Activated gamma-delta T cell treated with anti-CD3 and anti-CD28 coated beads, Interleukin-2, amount 50 U/mL, for 16 hours (primary cell): ENCODE measurements around the gene DCDC1.

Experiments used
- DNase-seq: peaks from one replicate; pipeline ENCODE4 v3.0.0-alpha.2; 2020; ENCODE audit warnings: low read depth

DCDC1 gene, protein sequence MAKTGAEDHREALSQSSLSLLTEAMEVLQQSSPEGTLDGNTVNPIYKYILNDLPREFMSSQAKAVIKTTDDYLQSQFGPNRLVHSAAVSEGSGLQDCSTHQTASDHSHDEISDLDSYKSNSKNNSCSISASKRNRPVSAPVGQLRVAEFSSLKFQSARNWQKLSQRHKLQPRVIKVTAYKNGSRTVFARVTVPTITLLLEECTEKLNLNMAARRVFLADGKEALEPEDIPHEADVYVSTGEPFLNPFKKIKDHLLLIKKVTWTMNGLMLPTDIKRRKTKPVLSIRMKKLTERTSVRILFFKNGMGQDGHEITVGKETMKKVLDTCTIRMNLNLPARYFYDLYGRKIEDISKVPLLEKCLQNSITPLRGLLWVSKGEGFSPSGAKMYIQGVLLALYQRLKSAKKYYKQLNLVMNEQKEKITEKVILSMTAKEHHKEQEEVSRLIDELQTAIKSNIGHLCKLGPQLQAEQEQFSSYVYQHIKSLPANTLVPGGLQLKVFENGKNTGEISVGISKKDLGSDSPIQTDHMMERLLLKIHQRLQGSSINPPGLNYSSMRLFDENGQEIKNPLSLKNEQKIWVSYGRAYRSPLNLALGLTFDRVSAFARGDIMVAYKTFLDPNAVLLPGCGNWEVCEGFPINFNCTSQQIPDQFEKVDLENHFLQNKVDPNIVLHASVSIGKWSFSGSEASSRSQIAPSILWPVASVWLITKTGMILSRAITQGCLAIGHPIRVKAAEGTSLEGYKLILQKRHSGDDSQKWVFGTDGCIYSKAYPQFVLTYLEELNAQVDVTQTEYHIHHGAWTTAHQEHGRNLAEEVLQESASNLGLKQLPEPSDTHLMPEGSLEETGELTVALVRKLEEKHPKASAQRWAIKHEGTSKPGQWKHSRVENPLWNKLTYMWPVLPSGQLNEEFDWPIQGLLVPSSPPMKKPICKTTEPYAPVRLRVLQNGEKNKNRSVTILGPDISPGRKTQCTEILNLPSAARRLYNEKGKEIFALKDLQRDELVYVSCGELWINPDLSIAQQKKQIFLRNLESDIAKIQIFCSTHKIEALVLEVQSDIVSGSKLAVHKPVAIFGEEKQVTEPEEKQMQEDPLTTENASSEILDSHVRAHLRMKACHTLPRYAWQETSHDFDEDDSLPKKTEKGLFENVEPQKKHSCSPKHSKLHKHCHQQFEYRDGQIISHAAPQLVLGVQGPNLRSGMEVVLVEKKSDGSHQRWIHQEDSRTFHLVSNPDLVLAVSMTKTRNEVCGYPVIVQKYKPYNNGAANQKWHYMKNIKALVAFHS (N-terminal part only)

DNA sequence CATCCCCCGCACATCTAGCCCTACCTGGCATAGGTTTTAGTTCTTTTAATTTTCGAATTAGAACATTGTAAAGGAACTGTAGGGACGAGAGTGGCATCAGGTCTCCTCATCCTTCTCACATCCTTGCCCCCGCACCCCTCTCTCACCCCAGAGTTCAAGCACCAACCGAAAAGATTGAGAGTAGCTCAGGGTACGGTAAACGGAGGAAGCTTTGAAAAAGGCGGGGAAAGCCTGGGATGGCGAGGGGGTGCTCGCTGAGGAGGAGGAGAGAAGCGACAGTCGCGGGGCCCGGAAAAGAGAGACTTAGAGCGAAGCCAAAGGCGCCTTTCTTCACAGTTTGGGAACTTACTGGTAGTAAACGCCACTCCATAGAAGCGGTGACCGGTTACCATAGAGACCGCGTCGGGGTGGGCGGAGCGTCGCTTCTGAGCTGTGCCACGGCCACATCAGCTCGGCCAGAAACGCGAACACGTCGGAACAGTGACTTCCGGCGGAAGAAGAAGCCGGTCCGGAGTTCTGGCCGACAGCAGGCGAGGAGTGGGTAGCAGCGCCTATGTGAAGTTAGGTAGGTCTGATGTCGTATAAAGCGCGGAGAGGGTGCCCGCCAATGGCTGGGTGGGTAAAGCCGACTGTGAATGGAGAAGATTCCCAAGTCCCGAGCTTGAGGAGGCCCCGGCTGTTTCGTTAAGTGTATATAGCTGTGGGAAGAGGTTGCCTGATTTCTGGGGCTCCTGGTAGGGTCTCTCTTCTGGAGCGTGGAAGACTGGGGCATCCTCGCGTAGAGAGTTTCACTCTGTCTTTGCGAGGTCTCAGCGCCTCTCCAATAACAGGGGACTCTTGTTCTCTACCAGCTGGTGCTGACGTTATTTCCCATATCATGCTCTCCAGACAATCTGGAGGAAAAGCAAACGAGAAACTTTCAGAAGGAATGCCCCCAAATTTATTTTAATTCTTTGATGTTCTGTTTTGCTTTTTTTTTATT is at the start of gene DCDC1, which contains the start of gene DNAJC24:
Gene DCDC1, minus strand, starts transcription at position 392 of the 982 bp plus-strand sequence. CDS start 41,459 bp downstream, outside the sequence.
Gene DNAJC24, plus strand, starts transcription at position 513 of the 982 bp plus-strand sequence. CDS start 889 bp downstream, outside the sequence.
- DNase-seq: peak; percentile 90

DNA sequence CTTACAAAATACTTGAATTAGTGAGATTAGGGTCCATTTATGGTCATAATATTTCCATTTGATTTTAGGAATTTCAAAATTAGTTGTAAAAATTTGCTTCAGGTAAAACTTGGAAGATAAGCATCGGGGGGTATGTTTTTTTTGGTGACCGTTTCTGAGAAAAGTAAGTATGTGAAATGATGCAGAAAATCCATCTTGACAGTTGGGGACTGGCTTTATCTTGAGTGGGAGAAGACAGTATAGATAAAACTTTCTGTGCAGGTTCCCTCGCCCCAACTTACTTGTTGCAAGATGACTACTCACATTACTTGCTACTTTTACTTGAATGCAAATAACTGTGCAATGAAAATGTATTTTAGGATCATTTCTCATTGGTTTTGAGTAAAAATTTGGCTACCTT is 49.6 kb upstream of the DCDC1 start:
- no peak for DNase-seq

DNA sequence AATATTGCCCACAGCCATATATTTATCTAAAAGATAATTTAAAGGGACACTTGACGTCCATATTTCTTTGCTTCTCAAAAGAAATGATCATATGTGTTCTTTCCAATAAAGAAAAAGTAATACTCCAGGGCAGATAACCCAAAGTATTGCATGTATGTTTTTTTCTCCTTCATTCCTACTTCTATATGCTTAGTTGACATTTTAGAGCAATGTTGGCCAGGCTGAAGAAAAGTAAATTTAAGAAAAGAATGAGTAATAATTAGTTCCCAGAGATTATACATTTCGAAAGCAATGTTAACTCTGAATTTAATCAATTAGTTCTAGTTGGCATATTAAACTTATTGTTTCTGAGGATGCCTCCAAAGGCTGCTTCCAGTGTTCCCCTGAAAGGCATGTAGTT is 48.3 kb upstream of the DCDC1 start:
- no peak for DNase-seq

DNA sequence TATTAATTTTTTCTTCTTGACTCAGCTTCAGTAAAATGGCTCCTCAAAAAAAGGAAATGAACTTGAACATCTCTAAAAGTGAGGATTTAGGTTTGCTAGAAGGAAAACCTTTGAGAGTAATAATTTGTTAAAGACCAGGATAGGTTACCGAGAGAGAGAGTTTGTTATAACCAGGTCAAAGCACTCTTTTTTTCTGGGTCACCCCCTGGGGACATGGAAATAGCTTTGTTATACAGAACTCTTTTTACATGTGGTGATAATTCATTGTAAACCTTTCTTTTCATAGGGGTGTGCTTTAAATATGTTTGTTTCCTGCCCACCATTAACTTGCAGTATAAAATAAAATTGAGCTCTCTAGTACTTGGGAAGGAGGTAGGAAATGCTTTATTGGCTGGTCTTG is 47.8 kb upstream of the DCDC1 start:
- no peak for DNase-seq

DNA sequence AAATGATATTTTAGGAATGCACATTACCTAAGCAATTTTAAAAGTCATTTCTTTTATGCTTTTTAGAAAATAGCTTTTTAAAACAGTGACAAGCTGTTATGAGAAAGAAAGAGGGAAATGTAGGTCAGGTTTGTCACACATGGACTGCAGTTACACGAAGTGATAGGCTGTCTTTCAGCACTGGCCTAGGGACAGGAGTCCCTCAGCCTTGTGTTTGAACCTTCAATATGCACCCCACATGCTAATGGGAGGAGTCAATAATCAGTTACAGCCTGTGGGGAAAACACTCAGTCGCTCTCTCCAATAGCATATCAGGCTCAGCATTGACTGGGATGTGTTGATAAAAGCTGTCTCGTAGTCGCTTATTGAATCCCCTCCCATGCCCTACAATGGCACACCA is 45.9 kb upstream of the DCDC1 start:
- DNase-seq: no peak

DNA sequence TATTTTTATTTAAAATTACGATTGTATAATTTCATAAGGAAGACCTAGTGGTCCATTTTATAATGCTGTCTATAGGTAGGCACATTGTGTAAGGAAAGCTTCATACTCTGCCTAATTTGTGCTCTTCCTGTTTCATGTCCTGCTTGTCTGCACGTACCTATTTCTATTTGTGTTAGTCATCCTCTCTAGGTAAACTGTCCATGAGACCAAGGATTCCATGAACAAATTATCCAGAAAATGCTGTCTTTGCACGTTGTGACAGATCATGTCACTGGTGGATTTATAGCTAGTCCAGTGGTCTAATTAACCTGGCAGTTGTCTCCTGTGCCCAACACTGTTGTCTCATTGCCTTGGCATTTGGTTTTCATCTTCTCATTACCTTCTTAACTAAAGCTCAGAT is 44.8 kb upstream of the DCDC1 start:
- DNase-seq: no peak

DNA sequence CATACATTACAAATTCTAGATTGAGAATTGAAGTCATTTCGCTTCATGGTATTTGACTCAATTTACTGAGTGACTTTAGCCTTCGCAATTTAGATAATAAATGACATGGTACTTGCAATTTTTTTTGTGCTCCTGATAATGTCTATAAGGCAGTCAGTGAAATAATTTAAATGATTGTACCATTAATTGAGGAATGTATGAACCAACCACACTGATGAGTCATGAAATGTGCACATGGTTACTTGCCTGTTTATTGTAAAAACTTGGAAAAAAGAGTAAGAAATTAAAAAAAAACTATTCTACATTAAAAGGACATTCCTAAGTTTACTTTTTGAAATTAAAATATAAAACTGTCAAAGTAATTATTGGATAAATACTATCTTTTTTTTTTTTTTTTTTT is 43.4 kb upstream of the DCDC1 start:
- no peak for DNase-seq

DNA sequence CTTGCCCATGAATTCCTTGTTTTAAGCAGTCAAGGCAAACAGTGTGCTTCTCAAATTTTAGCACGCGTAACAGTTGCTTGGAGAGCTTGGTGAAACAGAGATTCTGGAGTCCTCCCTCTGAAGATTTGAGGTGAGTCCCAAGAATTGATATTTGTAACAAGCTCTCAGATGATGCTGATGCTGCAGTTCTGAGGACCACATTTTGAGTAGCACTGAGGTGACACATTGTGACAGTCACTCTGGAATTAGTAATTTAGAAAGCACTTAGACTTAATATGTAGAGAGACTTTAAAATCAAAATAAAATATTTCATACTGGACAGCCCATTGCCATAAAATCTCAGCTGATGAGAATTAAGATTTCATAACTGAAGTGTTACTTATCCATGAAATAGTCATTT is 38.7 kb upstream of the DCDC1 start:
- DNase-seq: no peak

DNA sequence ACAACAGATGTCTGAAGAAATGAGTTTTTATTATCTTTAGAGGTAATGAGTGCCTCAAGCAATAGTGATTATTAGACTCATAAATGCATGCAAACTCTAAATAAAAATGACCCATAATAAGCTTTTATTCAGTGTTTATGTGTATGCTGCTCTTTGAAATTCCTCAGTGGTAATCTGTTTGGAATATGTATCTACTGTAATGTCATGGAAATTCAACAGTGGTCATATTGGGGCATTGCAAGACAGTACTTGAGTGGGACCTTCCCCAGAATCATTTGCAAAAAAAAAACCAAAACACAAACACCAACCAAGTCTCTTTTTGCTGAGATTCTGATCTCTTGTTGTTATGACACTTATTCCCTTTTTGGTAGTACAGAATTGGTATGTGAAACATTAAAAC is 35.1 kb upstream of the DCDC1 start:
- no peak for DNase-seq

DNA sequence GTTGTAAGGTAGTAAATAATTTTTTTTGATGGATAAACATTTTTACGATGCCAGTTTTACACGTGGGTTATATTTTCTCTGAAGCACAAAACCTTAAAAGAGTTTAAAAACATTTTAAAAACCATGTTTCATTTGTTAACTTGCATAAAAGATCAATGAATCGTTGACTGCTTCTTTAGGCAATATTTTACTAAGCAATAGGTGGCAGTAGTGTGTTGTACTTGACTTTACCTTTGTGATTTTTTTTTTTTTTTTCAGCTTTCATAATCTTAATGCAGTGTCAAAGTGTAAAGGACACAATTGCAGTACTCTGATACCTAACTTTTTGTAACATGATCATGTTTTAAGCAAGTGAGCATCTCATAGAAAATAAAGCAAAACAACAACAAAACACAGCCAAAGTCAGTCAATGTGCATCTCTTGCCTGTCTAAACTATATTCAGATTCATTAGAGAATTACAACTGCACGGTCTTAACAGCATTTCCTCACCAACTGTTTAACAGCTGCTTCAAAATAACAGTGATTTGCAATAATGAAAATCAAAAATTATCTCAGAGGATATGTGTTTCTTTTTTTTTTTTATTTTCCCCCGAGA is 27.8 kb upstream of the DCDC1 start:
- DNase-seq: no peak

DNA sequence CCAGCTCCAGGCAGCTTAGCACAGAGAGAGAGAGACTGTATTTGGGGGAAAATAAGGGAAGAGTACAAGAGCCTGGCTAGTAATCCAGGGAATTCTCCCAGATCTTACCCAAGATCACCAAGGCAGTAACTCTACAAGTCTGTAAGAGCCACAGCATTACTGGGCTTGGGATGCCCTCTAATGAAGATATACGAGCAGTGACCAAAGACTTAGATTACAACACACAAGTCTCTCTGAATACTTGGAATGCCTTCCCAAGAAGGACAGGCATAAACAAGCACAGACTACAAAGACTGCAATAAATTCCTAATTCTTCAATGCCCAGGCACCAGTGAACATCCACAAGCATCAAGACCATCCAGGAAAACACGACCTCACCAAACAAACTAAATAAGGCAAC is 17.8 kb upstream of the DCDC1 start:
- no peak for DNase-seq

DNA sequence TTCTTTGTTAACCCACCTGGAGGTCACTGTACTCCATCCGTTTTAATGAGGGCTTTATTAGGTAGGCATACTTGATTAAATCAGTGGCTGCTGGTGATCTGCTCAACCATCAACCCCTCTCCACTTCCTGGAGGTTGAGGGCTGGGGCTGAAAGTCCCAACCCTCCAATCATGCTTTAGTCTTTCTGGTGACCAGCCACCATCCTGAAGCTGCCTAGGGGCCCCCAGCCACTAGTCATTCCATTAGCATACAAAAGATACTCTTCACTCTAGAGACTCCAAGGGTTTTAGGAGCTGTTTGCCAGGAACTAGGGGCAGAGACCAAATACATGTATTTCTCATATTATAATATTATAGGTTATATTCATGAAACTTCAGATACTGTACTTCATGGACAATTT is 13.6 kb upstream of the DCDC1 start:
- no peak for DNase-seq

DNA sequence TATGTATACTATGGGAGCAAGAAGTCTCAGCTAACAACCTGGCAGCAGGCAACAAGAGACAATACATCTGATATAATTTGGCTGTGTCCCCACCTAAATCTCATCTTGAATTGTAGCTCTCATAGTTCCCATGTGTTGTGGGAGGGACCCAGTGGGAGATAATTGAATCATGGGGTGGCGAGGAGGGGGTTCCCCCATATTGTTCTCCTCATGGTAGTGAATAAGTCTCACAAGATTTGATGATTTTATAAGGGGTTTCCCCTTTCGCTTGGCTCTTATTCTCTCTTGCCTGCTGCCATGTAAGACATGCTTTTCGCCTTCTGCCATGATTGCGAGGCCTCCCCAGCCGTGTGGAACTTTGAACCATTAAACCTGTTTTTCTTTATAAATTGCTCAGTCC is 6.3 kb upstream of the DCDC1 start:
- DNase-seq: no peak

DNA sequence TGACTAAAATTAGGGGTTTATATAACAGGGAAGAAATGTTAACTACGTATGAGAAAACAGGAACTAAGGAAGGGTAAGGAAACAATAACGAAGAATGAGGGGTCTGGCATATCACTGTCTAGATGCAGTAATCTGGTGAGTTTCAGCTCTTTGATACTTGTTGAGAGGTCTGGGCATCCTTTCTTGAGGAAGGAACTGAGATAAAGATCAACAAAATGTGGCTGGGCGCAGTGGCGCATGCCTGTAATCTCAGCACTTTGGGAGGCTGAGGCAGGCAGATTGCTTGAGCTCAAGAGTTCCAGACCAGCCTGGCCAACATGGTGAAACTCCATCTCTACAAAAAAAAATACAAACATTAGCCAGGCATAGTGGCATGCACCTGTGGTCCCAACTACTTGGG is 2.7 kb downstream of the DCDC1 start:
- no peak for DNase-seq

DNA sequence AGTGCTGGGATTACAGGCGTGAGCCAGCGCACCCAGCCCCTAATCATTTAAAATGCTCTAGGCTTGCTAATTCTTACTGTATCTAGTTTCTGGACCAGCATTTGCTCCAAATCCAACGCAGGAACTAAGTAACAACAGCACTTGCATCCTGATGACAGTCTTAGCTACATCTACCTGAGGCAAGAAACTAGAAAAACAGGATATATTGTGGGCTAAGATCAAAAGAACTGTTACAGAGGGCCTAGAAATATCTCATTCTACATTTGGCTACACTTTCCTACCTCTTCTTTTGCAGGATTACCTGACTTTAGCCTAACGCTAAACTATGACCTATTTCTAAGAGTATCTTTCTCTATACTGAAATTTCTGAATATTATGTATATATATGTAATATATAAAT is 7.8 kb downstream of the DCDC1 start:
- no peak for DNase-seq

DNA sequence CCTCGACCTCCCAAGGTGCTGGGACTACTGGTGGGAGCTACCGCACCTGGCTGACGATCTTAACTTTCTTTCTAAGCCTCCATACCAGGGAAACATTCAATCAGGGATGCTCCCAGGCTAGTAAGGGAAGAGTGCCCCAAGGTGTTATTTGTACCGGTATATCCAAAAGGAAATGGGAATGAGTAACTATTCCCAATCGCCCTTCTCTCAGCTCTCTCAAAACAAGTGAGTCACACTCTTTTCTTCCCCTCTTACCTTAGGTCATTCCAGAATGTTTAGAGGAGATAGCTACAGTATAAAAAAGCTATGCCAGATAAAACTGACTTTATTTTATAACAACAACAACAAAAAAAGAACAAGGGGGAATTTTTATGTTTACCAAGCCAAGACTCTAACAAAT is 13.7 kb downstream of the DCDC1 start:
- no peak for DNase-seq

DNA sequence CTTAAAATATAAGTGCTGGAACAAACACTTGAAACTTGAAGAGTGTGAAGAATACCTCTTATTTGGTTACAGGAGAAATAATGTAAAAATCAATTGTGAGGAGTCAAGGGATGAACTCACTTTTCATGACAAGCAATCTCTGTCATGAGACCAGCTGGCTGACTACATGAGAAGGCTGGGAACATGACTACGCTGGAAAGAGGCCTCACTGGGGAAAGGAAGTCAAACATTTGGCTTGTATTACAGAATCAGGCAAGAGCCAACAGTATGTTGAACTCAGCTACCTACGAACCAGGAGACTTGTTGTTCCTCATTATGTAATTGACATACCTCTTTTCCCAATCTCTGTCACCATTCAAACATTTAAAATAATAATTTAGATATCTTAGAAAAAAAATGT is 14.4 kb downstream of the DCDC1 start:
- no peak for DNase-seq

DNA sequence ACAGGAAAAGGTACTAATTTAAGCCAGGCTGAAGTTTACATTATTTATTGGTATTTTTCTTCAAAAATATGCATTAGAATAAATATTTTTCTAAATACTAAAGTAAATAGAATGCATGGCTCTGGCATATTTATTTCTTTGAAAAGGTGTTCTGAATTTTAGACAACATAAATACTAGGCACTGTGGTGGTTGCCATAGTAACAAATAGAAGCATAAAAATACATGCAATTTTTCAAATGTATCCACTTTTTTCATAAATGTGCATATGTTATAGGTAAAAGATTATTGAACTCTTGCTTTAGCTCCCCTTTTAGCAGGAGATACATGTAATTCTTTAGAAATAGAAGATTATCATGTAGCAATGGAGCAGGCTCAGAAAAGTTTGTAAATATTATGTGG is 18.4 kb downstream of the DCDC1 start:
- DNase-seq: no peak

DNA sequence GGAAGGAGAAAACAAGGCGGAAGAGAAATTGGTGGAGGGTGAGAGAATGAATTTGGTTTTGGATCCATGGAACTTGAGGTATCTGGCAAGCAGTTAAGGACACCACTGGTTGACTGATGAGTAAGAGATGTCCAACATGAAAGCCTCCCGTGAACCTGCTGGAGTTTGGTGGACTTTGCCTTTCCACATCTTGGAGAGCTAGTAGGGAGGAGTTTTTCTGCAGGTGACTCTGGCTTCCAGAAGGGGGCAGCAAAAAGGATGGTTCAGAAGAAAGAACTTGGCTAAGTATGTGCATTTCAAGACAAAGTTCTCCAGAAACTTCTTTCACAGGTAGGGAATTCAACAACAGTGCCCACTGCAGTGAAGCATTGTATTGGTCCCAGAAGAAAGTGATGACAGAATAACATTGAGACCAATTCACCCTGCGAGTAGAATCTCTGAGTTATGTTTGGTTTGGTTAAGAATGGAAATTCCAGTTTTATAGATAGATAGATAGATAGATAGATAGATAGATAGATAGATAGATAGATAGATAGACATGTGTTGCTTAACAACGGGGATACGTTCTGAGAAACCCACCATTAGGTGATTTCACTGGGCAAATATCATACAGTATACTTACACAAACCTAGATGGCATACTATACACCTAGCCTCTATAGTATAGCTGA is 28.5 kb downstream of the DCDC1 start:
- no peak for DNase-seq

DNA sequence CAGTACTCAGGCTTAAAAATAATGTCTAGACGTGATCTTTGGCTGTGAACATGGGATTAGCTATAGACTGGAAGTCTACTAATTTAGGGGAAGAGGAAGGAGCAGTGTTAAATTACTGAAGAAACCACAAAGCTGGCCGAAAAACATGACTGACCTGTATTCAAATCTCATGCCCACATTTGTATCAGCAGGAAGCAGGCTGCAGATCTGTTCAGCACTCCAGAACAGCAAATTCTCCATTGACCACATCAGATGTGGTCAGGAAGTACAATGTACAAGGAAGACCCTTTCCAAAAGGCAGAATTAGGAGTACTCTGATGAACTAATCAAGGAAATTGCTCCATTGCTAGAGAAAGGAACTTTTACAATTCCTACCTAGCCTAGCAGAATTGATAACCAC is 31.7 kb downstream of the DCDC1 start:
- DNase-seq: no peak
